HepG2 (cell line): ENCODE measurements around the gene FBXO11. TPM values are rescaled to one million over a fixed set of nuclear protein-coding genes. Genes with fewer than 3 reads are reported as not detected.

Experiments
- GATAD2A ChIP-seq: IDR thresholded peaks from 2 replicates; pipeline ENCODE4 v1.6.1; 2016
- GFI1 ChIP-seq: sonication (generic); formaldehyde crosslinking; IDR thresholded peaks from 2 replicates; pipeline ENCODE4 v1.5.0; 2020; ENCODE audit warnings: missing genetic modification reagents, mild to moderate bottlenecking, borderline replicate concordance
- NCOR1 ChIP-seq: fragments of 200-600 bp; sonication (generic); IDR thresholded peaks from 2 replicates; pipeline ENCODE4 v1.7.0; 2017; ENCODE audit warnings: antibody characterized with exemption, low read length, borderline replicate concordance
- NR2F1 ChIP-seq, 2 experiments: fragments of 450-650 bp in 1 of 2; formaldehyde crosslinking in 1 of 2; IDR thresholded peaks; 2 replicates each; pipeline versions ENCODE4 v1.5.0 to v1.6.1; 2016 to 2020; ENCODE audit warnings: mild to moderate bottlenecking in 1 of 2, missing compliant biosample characterization in 1 of 2, missing genetic modification reagents in 1 of 2, moderate library complexity in 1 of 2
- NR3C1 ChIP-seq: sonication (generic); formaldehyde crosslinking; IDR thresholded peaks from 2 replicates; pipeline ENCODE4 v1.4.0; 2020; ENCODE audit warnings: missing genetic modification reagents
- PHF21A ChIP-seq: sonication (generic); formaldehyde crosslinking; IDR thresholded peaks from 2 replicates; pipeline ENCODE4 v1.5.0; 2020; ENCODE audit warnings: mild to moderate bottlenecking, missing genetic modification reagents
- REPIN1 ChIP-seq: sonication (generic); formaldehyde crosslinking; IDR thresholded peaks from 2 replicates; pipeline ENCODE4 v1.8.0; 2022; ENCODE audit warnings: missing genetic modification reagents, low read depth, mild to moderate bottlenecking, borderline replicate concordance
- SOX6 ChIP-seq, 2 experiments: fragments of 450-650 bp in 1 of 2; sonication (generic) in 1 of 2; formaldehyde crosslinking in 1 of 2; IDR thresholded peaks; 2 replicates each; pipeline versions ENCODE4 v1.4.0 to v1.6.1; 2017 to 2020; ENCODE audit warnings: antibody characterized with exemption in 1 of 2, mild to moderate bottlenecking in 1 of 2, missing genetic modification reagents in 1 of 2
- ZBTB20 ChIP-seq: sonication (generic); formaldehyde crosslinking; IDR thresholded peaks from 2 replicates; pipeline ENCODE4 v1.8.1; 2023; ENCODE audit warnings: missing genetic modification reagents, low read depth, mild to moderate bottlenecking, borderline replicate concordance
- ZBTB42 ChIP-seq: sonication (generic); formaldehyde crosslinking; IDR thresholded peaks from 2 replicates; pipeline ENCODE4 v1.5.0; 2020; ENCODE audit warnings: mild to moderate bottlenecking, missing genetic modification reagents
- ZNF124 ChIP-seq: sonication (generic); formaldehyde crosslinking; IDR thresholded peaks from 2 replicates; pipeline ENCODE4 v1.4.0; 2020; ENCODE audit warnings: missing genetic modification reagents
- ZNF232 ChIP-seq: sonication (generic); formaldehyde crosslinking; IDR thresholded peaks from 2 replicates; pipeline ENCODE4 v1.4.0; 2020; ENCODE audit warnings: missing genetic modification reagents, borderline replicate concordance
- ZNF264 ChIP-seq: sonication (generic); formaldehyde crosslinking; IDR thresholded peaks from 2 replicates; pipeline ENCODE4 v1.4.0; 2020; ENCODE audit warnings: missing genetic modification reagents
- ZNF317 ChIP-seq: sonication (generic); formaldehyde crosslinking; IDR thresholded peaks from 2 replicates; pipeline ENCODE4 v1.5.0; 2020; ENCODE audit warnings: mild to moderate bottlenecking, missing genetic modification reagents
- ZNF329 ChIP-seq: sonication (generic); formaldehyde crosslinking; IDR thresholded peaks from 2 replicates; pipeline ENCODE4 v1.9.0; 2021; ENCODE audit warnings: low read depth, mild to moderate bottlenecking, missing genetic modification reagents
- ZNF333 ChIP-seq: sonication (generic); formaldehyde crosslinking; IDR thresholded peaks from 2 replicates; pipeline ENCODE4 v1.4.0; 2020; ENCODE audit warnings: mild to moderate bottlenecking, missing genetic modification reagents, borderline replicate concordance
- ZNF34 ChIP-seq: sonication (generic); formaldehyde crosslinking; IDR thresholded peaks from 2 replicates; pipeline ENCODE4 v1.4.0; 2020; ENCODE audit warnings: mild to moderate bottlenecking, missing genetic modification reagents, borderline replicate concordance
- ZNF350 ChIP-seq: sonication (generic); formaldehyde crosslinking; IDR thresholded peaks from 2 replicates; pipeline ENCODE4 v1.4.0; 2020; ENCODE audit warnings: mild to moderate bottlenecking, low read depth, missing genetic modification reagents, borderline replicate concordance
- ZNF569 ChIP-seq: sonication (generic); formaldehyde crosslinking; IDR thresholded peaks from 2 replicates; pipeline ENCODE4 v1.5.0; 2020; ENCODE audit warnings: mild to moderate bottlenecking, missing genetic modification reagents, moderate library complexity, borderline replicate concordance
- ZSCAN20 ChIP-seq: sonication (generic); formaldehyde crosslinking; IDR thresholded peaks from 2 replicates; pipeline ENCODE4 v1.4.0; 2020; ENCODE audit warnings: missing genetic modification reagents, mild to moderate bottlenecking, borderline replicate concordance
- polyA plus RNA-seq, 8 experiments: library from polyadenylated mRNA; depleted of rRNA in 3 of 8; stranded (reverse) in 7 of 8; unstranded in 1 of 8; fragments of >200 nt; fragmentation: Illumina TruSeq in 4 of 8; extraction: Trizol in 4 of 8; gene quantifications; 2 replicates each; pipeline versions ENCODE4 v1.2.1 to v1.2.3, GENCODE V29; 2011 to 2016; ENCODE audit warnings: low read depth in 4 of 8, missing spikeins in 1 of 8, mixed read lengths in 1 of 8; ENCODE audit not compliant: insufficient read depth in 1 of 8
- total RNA-seq, 5 experiments: library from RNA; depleted of rRNA; stranded (reverse); fragments of >200 nt; fragmentation: Illumina TruSeq; extraction: Trizol; gene quantifications; 2 replicates each; pipeline ENCODE4 v1.2.3, GENCODE V29; 2016; ENCODE audit warnings: low read depth in 1 of 5
- TF ChIP-seq, protein P1 (sequence below): IDR thresholded peaks from 2 replicates; pipeline ENCODE4 v1.6.1; 2012; ENCODE audit warnings: low read depth, low read length, improper control_type of control experiment
- TF ChIP-seq, protein P2 (sequence below): sonication (generic); formaldehyde crosslinking; IDR thresholded peaks from 2 replicates; pipeline ENCODE4 v1.4.0; 2020; ENCODE audit warnings: mild to moderate bottlenecking, missing genetic modification reagents, borderline replicate concordance

The FBXO11 gene
- total and polyA plus RNA-seq, 2 of the 13 experiments (the other 11 are each of a cell fraction or from before 2014, with no cell fraction given), result 27.9 to 47.6 TPM

DNA sequence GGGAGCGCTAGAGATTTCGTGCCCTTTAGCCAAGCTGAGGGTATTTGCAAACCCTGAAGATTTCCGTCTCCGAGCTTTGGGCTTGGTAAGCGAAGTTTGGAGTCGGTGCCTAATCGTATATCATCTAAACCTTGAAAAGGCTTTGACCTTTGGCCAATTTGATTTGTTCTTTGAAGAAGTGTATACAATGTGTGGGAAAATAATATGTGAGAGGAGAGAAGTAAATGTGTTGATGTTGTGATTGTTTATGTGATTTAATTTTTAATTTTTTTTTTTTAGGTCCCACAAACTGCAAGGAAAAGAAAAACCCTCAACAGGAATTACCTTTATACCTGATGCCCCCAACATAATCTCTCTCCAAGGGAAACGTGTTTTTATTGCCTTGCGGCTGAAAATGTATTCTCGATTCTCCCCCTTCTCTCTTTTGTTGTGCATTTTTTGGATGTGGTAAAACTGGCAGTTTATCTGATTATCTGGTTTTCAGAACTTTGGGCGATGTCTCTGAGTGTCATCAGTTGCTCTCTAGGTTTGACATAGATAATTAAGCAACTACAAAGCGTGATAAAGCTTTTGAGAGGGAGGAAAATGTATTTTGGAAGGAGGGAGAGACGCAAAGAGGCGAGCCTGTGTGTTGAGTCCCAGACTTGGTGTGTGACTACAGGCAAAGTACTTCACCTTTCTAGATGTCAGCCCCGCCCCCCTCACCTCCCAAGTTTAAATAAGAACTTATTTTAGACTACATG, 912 bp upstream of the FBXO11 start (continued):
- TF ChIP-seq ZBTB20 (CRISPR knock-in tag) (0 out of 2 replicates have a peak, but pooled peaks have one; percentile 43), ZNF264 (0 out of 2 replicates have a peak, but pooled peaks have one; percentile 2), ZNF232 (CRISPR knock-in tag) (peak; percentile 7; the same call in 1 of the 2 replicates), ZSCAN20 (peak; percentile 73), SOX6 (IDR thresholded peaks at IDR 0.05) (no peak), SOX6 (CRISPR knock-in tag; IDR thresholded peaks at IDR 0.05) (peak; percentile 52), ZNF333 (0 out of 2 replicates have a peak, but pooled peaks have one; percentile 10), ZNF317 (CRISPR knock-in tag) (peak; percentile 38; the same call in 1 of the 2 replicates), ZNF350 (CRISPR knock-in tag) (0 out of 2 replicates have a peak, but pooled peaks have one; percentile 15), NCOR1 (no peak; the same call in 1 of the 2 replicates), ZNF329 (CRISPR knock-in tag) (no peak), ZNF124 (0 out of 2 replicates have a peak, but pooled peaks have one; percentile 24), PHF21A (CRISPR knock-in tag) (peak; percentile 5; the same call in 1 of the 2 replicates), REPIN1 (CRISPR knock-in tag) (0 out of 2 replicates have a peak, but pooled peaks have one; percentile 18), ZBTB42 (CRISPR knock-in tag) (no peak), NR2F1 (CRISPR knock-in tag; IDR thresholded peaks at IDR 0.05) (peak in 1 of 2 experiments; percentile 57; a peak in 1 of 4 replicates), ZNF34 (CRISPR knock-in tag) (peak; percentile 22; the same call in 1 of the 2 replicates), NR3C1 (no peak), GATAD2A (no peak; the same call in 1 of the 2 replicates), GFI1 (CRISPR knock-in tag) (peak; percentile 11; the same call in 1 of the 2 replicates), ZNF569 (CRISPR knock-in tag) (no peak)
- TF ChIP-seq, protein P1, sequence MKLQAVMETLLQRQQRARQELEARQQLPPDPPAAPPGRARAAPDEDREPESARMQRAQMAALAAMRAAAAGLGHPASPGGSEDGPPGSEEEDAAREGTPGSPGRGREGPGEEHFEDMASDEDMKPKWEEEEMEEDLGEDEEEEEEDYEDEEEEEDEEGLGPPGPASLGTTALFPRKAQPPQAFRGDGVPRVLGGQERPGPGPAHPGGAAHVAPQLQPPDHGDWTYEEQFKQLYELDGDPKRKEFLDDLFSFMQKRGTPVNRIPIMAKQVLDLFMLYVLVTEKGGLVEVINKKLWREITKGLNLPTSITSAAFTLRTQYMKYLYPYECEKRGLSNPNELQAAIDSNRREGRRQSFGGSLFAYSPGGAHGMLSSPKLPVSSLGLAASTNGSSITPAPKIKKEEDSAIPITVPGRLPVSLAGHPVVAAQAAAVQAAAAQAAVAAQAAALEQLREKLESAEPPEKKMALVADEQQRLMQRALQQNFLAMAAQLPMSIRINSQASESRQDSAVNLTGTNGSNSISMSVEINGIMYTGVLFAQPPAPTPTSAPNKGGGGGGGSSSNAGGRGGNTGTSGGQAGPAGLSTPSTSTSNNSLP, result no peak
- TF ChIP-seq, protein P2, sequence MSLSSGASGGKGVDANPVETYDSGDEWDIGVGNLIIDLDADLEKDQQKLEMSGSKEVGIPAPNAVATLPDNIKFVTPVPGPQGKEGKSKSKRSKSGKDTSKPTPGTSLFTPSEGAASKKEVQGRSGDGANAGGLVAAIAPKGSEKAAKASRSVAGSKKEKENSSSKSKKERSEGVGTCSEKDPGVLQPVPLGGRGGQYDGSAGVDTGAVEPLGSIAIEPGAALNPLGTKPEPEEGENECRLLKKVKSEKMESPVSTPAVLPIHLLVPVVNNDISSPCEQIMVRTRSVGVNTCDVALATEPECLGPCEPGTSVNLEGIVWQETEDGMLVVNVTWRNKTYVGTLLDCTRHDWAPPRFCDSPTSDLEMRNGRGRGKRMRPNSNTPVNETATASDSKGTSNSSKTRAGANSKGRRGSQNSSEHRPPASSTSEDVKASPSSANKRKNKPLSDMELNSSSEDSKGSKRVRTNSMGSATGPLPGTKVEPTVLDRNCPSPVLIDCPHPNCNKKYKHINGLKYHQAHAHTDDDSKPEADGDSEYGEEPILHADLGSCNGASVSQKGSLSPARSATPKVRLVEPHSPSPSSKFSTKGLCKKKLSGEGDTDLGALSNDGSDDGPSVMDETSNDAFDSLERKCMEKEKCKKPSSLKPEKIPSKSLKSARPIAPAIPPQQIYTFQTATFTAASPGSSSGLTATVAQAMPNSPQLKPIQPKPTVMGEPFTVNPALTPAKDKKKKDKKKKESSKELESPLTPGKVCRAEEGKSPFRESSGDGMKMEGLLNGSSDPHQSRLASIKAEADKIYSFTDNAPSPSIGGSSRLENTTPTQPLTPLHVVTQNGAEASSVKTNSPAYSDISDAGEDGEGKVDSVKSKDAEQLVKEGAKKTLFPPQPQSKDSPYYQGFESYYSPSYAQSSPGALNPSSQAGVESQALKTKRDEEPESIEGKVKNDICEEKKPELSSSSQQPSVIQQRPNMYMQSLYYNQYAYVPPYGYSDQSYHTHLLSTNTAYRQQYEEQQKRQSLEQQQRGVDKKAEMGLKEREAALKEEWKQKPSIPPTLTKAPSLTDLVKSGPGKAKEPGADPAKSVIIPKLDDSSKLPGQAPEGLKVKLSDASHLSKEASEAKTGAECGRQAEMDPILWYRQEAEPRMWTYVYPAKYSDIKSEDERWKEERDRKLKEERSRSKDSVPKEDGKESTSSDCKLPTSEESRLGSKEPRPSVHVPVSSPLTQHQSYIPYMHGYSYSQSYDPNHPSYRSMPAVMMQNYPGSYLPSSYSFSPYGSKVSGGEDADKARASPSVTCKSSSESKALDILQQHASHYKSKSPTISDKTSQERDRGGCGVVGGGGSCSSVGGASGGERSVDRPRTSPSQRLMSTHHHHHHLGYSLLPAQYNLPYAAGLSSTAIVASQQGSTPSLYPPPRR (CRISPR knock-in tag), result 0 out of 2 replicates have a peak, but pooled peaks have one; percentile 7
